Natural killer cell (primary cell): Measurements from ENCODE around the gene TFB1M. TPM values are rescaled to one million over a fixed set of nuclear protein-coding genes. Genes with fewer than 3 reads are reported as not detected.
"Not testable (repeated sequence)": the region's sequence is repeated elsewhere in the genome, so short reads cannot be mapped to it uniquely, and the experiment has no call there.

Experiments
- ATAC-seq, 3 donors: fragments of 150-1000 bp in 2 of 3; fragments of 200-7000 bp in 1 of 3; cut with Tn5 transposase; 1 replicate in 1 of 3; 2 replicates in 2 of 3; pipeline ENCODE4 v1.10.0; 2021; ENCODE audit warnings: mild to moderate bottlenecking in 2 of 3, moderate library complexity in 2 of 3
- DNase-seq, 2 donors: peaks; one replicate each; pipeline versions ENCODE4 v3.0.0 to v3.0.0-alpha.2; 2013 to 2021; ENCODE audit warnings: mixed read lengths in 1 of 2
- H3K27ac ChIP-seq: one replicate; pipeline ENCODE4 v1.5.1; 2013; ENCODE audit warnings: mild to moderate bottlenecking, low read length
- H3K27me3 ChIP-seq: one replicate; pipeline ENCODE4 v1.6.1; 2013; ENCODE audit warnings: low read length; ENCODE audit not compliant: control insufficient read depth, insufficient read depth
- H3K36me3 ChIP-seq: one replicate; pipeline ENCODE4 v1.6.1; 2013; ENCODE audit warnings: low read length; ENCODE audit not compliant: control insufficient read depth, insufficient read depth
- H3K4me1 ChIP-seq: one replicate; pipeline ENCODE4 v1.6.1; 2013; ENCODE audit warnings: low read length; ENCODE audit not compliant: control insufficient read depth, insufficient read depth
- H3K4me3 ChIP-seq: one replicate; pipeline ENCODE4 v1.5.1; 2013; ENCODE audit warnings: low read length
- H3K9me3 ChIP-seq: one replicate; pipeline ENCODE4 v1.6.1; 2013; ENCODE audit warnings: low read length; ENCODE audit not compliant: control insufficient read depth, insufficient read depth
- H3K27ac Mint-ChIP-seq, 2 donors: one replicate each; pipeline ENCODE4 v1.8.0; 2022; ENCODE audit warnings: mild to moderate bottlenecking in 2 of 2, mixed read lengths in 2 of 2, moderate library complexity in 1 of 2
- H3K27me3 Mint-ChIP-seq, 2 donors: one replicate each; pipeline ENCODE4 v1.8.0; 2022; ENCODE audit warnings: low read depth in 2 of 2, mixed read lengths in 2 of 2
- H3K36me3 Mint-ChIP-seq: one replicate; pipeline ENCODE4 v1.8.0; 2022; ENCODE audit warnings: mixed read lengths
- H3K4me1 Mint-ChIP-seq, 2 donors: one replicate each; pipeline ENCODE4 v1.8.0; 2022; ENCODE audit warnings: mixed read lengths in 2 of 2
- H3K4me3 Mint-ChIP-seq: one replicate; pipeline ENCODE4 v1.8.0; 2022; ENCODE audit warnings: mild to moderate bottlenecking, moderate library complexity, mixed read lengths
- H3K9me3 Mint-ChIP-seq, 2 donors: one replicate each; pipeline ENCODE4 v1.8.0; 2022; ENCODE audit warnings: mixed read lengths in 2 of 2
- CTCF ChIP-seq: fragments of 200-600 bp; IDR thresholded peaks from one replicate; pipeline ENCODE4 v1.8.0; 2022; ENCODE audit warnings: antibody characterized with exemption
- WGBS: methylation state at CpG from one replicate; pipeline ENCODE4 v1.1.7; 2013; ENCODE audit warnings: missing lambda C conversion rate; ENCODE audit not compliant: insufficient coverage; 5-methylcytosine and 5-hydroxymethylcytosine counted together
- intact Hi-C: fragments of 100-400 bp; cut with micrococcal nuclease; formaldehyde crosslinking; loops from one replicate; pipeline ENCODE4 v1.14.2; 2022
- total RNA-seq, 4 donors: library from RNA; stranded (reverse); fragments of 120-200 nt in 1 of 4; gene quantifications; one replicate each; pipeline versions ENCODE4 v1.2.3 to v1.2.4, GENCODE V29; 2013 to 2022

The TFB1M gene
- total RNA-seq, 3 donors from 2014 or later (not counting 1 experiment from before 2014, with no cell fraction given), result 14.1 to 20.1 (median 17.1) TPM

- Mint-ChIP-seq H3K27ac (no peak overlapping the region), H3K4me3 (no peak overlapping the region), H3K27me3 (peaks cover 2 to 7% of the 10 kb centered on the region in 2 donors), H3K36me3 (no peaks in the 10 kb centered on the region), H3K4me1 (no peaks in the 10 kb centered on the region), H3K9me3 (no peaks in the 10 kb centered on the region)
- intact Hi-C loops, result no loop called here
- H3K9me3 ChIP-seq, result no peaks in the 10 kb centered on the region
- H3K36me3 ChIP-seq, result no peaks in the 10 kb centered on the region
- no peaks in the 10 kb centered on the region for H3K4me1 ChIP-seq
- ATAC-seq (no peak), DNase-seq (no peak)
- H3K27ac ChIP-seq, result no peak overlapping the region
- no peaks in the 10 kb centered on the region for H3K27me3 ChIP-seq
- no peak overlapping the region for H3K4me3 ChIP-seq
- 91% methylated on average over 4 of the region's 4 CpGs for WGBS
- no peak for TF ChIP-seq CTCF
These were observed 79.6 kb downstream of the TFB1M start for GRCh38 chr6:155234687-155235086.

- intact Hi-C loops, result no loop called here
- Histone ChIP-seq H3K27me3 (no peaks in the 10 kb centered on the region), H3K4me1 (no peaks in the 10 kb centered on the region), H3K9me3 (no peaks in the 10 kb centered on the region), H3K36me3 (no peaks in the 10 kb centered on the region), H3K4me3 (no peak overlapping the region), H3K27ac (no peak overlapping the region)
- H3K4me3 Mint-ChIP-seq, result no peak overlapping the region
- H3K27ac Mint-ChIP-seq, result no peak overlapping the region
- DNase-seq (no peak), ATAC-seq (no peak)
- no peak for TF ChIP-seq CTCF
- no peaks in the 10 kb centered on the region for H3K36me3 Mint-ChIP-seq
- WGBS, result 95% methylated on average over 3 of the region's 4 CpGs
- H3K27me3 Mint-ChIP-seq, result peaks cover 2 to 8% of the 10 kb centered on the region in 2 donors
- H3K9me3 Mint-ChIP-seq, result no peaks in the 10 kb centered on the region
- H3K4me1 Mint-ChIP-seq, result no peaks in the 10 kb centered on the region
These were observed 80.1 kb downstream of the TFB1M start for GRCh38 chr6:155234167-155234566.

GRCh38 chr6:155232848-155233247 is 81.4 kb downstream of the TFB1M start:
- Histone ChIP-seq H3K27ac (no peak overlapping the region), H3K4me1 (no peaks in the 10 kb centered on the region), H3K36me3 (no peaks in the 10 kb centered on the region), H3K4me3 (no peak overlapping the region), H3K9me3 (no peaks in the 10 kb centered on the region), H3K27me3 (no peaks in the 10 kb centered on the region)
- no peak for TF ChIP-seq CTCF
- Mint-ChIP-seq H3K4me3 (no peak overlapping the region), H3K4me1 (no peaks in the 10 kb centered on the region), H3K27ac (no peak overlapping the region), H3K27me3 (peaks cover 4 to 6% of the 10 kb centered on the region in 2 donors), H3K36me3 (no peaks in the 10 kb centered on the region), H3K9me3 (no peaks in the 10 kb centered on the region)
- 75% methylated on average over 6 of the region's 6 CpGs for WGBS
- DNase-seq (no peak), ATAC-seq (no peak)
- intact Hi-C loops, result no loop called here

- ATAC-seq, H3K27ac Mint-ChIP-seq, H3K4me1 Mint-ChIP-seq, H3K27ac ChIP-seq, intact Hi-C loops, H3K4me1 ChIP-seq, H3K9me3 ChIP-seq, H3K27me3 Mint-ChIP-seq, H3K36me3 ChIP-seq, H3K27me3 ChIP-seq, H3K9me3 Mint-ChIP-seq, H3K4me3 Mint-ChIP-seq, DNase-seq, H3K36me3 Mint-ChIP-seq, H3K4me3 ChIP-seq: not testable (repeated sequence)
- 92% methylated on average over 4 of the region's 4 CpGs for WGBS
These were observed 83.3 kb downstream of the TFB1M start for GRCh38 chr6:155230975-155231374.
